HepG2 (cell line): ENCODE results near the gene PSMD1. TPM values are rescaled to one million over a fixed set of nuclear protein-coding genes. Genes with fewer than 3 reads are reported as not detected.

Source experiments
- ETV6 ChIP-seq: sonication (generic); formaldehyde crosslinking; conservative IDR thresholded peaks from 2 replicates; pipeline ENCODE4 v1.4.0; 2020; ENCODE audit warnings: missing genetic modification reagents
- HOXD1 ChIP-seq: sonication (generic); formaldehyde crosslinking; IDR thresholded peaks from 2 replicates; pipeline ENCODE4 v1.5.0; 2020; ENCODE audit warnings: missing genetic modification reagents
- MED8 ChIP-seq: sonication (generic); formaldehyde crosslinking; IDR thresholded peaks from 2 replicates; pipeline ENCODE4 v1.8.1; 2023; ENCODE audit warnings: mild to moderate bottlenecking, missing genetic modification reagents; ENCODE audit not compliant: insufficient replicate concordance
- MIXL1 ChIP-seq: IDR thresholded peaks from 2 replicates; pipeline ENCODE4 v1.6.1; 2016
- MLLT10 ChIP-seq: sonication (generic); formaldehyde crosslinking; IDR thresholded peaks from 2 replicates; pipeline ENCODE4 v1.4.0; 2020; ENCODE audit warnings: missing genetic modification reagents
- PHB2 ChIP-seq: fragments of 450-650 bp; IDR thresholded peaks from 2 replicates; pipeline ENCODE4 v1.6.1; 2018; ENCODE audit not compliant: partially characterized antibody
- REL ChIP-seq: sonication (generic); formaldehyde crosslinking; conservative IDR thresholded peaks from 2 replicates; pipeline ENCODE4 v1.8.0; 2022; ENCODE audit warnings: mild to moderate bottlenecking, missing genetic modification reagents, moderate library complexity
- SP140L ChIP-seq: sonication (generic); formaldehyde crosslinking; IDR thresholded peaks from 2 replicates; pipeline ENCODE4 v1.4.0; 2020; ENCODE audit warnings: missing genetic modification reagents, borderline replicate concordance
- ZKSCAN8 ChIP-seq: IDR thresholded peaks from 2 replicates; pipeline ENCODE4 v1.6.1; 2016; ENCODE audit warnings: borderline replicate concordance, missing genetic modification reagents, missing compliant biosample characterization
- ZNF782 ChIP-seq: sonication (generic); formaldehyde crosslinking; IDR thresholded peaks from 2 replicates; pipeline ENCODE4 v1.4.0; 2020; ENCODE audit warnings: missing genetic modification reagents, mild to moderate bottlenecking, borderline replicate concordance
- polyA plus RNA-seq, 8 experiments: library from polyadenylated mRNA; depleted of rRNA in 3 of 8; stranded (reverse) in 7 of 8; unstranded in 1 of 8; fragments of >200 nt; fragmentation: Illumina TruSeq in 4 of 8; extraction: Trizol in 4 of 8; gene quantifications; 2 replicates each; pipeline versions ENCODE4 v1.2.1 to v1.2.3, GENCODE V29; 2011 to 2016; ENCODE audit warnings: low read depth in 4 of 8, missing spikeins in 1 of 8, mixed read lengths in 1 of 8; ENCODE audit not compliant: insufficient read depth in 1 of 8
- total RNA-seq, 5 experiments: library from RNA; depleted of rRNA; stranded (reverse); fragments of >200 nt; fragmentation: Illumina TruSeq; extraction: Trizol; gene quantifications; 2 replicates each; pipeline ENCODE4 v1.2.3, GENCODE V29; 2016; ENCODE audit warnings: low read depth in 1 of 5
- TF ChIP-seq, protein P1 (sequence below), 2 experiments: sonication (generic) in 1 of 2; formaldehyde crosslinking in 1 of 2; IDR thresholded peaks; 2 replicates each; pipeline versions ENCODE4 v1.4.0 to v1.6.1; 2018 to 2020; ENCODE audit warnings: missing genetic modification reagents in 2 of 2, borderline replicate concordance in 1 of 2, low read depth in 1 of 2, mild to moderate bottlenecking in 1 of 2, missing biosample characterization in 1 of 2
- TF ChIP-seq, protein P2 (sequence below): sonication (generic); formaldehyde crosslinking; IDR thresholded peaks from 2 replicates; pipeline ENCODE4 v1.4.0; 2020; ENCODE audit warnings: missing genetic modification reagents, borderline replicate concordance
- TF ChIP-seq, protein P3 (sequence below): sonication (generic); formaldehyde crosslinking; IDR thresholded peaks from 2 replicates; pipeline ENCODE4 v1.5.0; 2020; ENCODE audit warnings: mild to moderate bottlenecking, missing genetic modification reagents, borderline replicate concordance
- TF ChIP-seq, protein P4 (sequence below): sonication (generic); formaldehyde crosslinking; IDR thresholded peaks from 2 replicates; pipeline ENCODE4 v1.4.0; 2020; ENCODE audit warnings: missing genetic modification reagents; ENCODE audit errors: not compliant biosample characterization

Gene PSMD1
- total and polyA plus RNA-seq, 2 of the 13 experiments (the other 11 are each of a cell fraction or from before 2014, with no cell fraction given): 136 to 191 TPM

DNA sequence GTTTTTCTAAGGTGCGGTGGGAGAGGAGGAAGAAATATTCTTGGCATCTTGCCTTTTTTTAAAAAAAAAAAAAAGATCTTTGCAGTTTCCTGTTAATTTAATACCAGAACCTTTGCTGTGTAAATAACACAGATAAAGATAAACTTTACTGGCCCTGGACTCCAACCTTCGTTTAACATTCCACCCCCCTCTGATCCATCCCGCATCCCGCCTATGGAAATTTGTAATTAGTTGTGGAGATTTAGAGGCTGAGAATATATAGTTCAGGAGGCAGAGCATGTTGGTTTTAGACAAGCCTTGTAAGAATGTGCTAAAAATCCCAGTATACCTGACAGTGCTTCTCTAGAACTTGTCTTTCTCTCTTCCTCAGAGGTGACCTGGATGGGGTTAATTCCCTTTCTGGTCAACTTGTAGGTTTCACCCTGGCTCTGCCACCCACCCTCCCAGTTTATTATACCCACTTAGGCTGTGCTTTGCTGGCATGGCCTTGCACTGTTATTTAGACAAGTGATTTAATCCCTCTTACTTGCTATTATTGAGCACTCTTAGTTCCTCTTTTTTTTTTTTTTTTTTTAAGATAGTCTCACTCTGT, 22.3 kb upstream of the PSMD1 start (continued):
- TF ChIP-seq, protein P1, sequence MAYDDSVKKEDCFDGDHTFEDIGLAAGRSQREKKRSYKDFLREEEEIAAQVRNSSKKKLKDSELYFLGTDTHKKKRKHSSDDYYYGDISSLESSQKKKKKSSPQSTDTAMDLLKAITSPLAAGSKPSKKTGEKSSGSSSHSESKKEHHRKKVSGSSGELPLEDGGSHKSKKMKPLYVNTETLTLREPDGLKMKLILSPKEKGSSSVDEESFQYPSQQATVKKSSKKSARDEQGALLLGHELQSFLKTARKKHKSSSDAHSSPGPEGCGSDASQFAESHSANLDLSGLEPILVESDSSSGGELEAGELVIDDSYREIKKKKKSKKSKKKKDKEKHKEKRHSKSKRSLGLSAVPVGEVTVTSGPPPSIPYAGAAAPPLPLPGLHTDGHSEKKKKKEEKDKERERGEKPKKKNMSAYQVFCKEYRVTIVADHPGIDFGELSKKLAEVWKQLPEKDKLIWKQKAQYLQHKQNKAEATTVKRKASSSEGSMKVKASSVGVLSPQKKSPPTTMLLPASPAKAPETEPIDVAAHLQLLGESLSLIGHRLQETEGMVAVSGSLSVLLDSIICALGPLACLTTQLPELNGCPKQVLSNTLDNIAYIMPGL (CRISPR knock-in tag; IDR thresholded peaks at IDR 0.05; ENCODE audit: borderline replicate concordance in 1 of 2, low read depth in 1 of 2): no peak
- TF ChIP-seq, protein P2, sequence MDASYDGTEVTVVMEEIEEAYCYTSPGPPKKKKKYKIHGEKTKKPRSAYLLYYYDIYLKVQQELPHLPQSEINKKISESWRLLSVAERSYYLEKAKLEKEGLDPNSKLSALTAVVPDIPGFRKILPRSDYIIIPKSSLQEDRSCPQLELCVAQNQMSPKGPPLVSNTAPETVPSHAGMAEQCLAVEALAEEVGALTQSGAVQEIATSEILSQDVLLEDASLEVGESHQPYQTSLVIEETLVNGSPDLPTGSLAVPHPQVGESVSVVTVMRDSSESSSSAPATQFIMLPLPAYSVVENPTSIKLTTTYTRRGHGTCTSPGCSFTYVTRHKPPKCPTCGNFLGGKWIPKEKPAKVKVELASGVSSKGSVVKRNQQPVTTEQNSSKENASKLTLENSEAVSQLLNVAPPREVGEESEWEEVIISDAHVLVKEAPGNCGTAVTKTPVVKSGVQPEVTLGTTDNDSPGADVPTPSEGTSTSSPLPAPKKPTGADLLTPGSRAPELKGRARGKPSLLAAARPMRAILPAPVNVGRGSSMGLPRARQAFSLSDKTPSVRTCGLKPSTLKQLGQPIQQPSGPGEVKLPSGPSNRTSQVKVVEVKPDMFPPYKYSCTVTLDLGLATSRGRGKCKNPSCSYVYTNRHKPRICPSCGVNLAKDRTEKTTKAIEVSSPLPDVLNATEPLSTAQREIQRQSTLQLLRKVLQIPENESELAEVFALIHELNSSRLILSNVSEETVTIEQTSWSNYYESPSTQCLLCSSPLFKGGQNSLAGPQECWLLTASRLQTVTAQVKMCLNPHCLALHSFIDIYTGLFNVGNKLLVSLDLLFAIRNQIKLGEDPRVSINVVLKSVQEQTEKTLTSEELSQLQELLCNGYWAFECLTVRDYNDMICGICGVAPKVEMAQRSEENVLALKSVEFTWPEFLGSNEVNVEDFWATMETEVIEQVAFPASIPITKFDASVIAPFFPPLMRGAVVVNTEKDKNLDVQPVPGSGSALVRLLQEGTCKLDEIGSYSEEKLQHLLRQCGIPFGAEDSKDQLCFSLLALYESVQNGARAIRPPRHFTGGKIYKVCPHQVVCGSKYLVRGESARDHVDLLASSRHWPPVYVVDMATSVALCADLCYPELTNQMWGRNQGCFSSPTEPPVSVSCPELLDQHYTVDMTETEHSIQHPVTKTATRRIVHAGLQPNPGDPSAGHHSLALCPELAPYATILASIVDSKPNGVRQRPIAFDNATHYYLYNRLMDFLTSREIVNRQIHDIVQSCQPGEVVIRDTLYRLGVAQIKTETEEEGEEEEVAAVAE (CRISPR knock-in tag): no peak
- TF ChIP-seq, protein P3, sequence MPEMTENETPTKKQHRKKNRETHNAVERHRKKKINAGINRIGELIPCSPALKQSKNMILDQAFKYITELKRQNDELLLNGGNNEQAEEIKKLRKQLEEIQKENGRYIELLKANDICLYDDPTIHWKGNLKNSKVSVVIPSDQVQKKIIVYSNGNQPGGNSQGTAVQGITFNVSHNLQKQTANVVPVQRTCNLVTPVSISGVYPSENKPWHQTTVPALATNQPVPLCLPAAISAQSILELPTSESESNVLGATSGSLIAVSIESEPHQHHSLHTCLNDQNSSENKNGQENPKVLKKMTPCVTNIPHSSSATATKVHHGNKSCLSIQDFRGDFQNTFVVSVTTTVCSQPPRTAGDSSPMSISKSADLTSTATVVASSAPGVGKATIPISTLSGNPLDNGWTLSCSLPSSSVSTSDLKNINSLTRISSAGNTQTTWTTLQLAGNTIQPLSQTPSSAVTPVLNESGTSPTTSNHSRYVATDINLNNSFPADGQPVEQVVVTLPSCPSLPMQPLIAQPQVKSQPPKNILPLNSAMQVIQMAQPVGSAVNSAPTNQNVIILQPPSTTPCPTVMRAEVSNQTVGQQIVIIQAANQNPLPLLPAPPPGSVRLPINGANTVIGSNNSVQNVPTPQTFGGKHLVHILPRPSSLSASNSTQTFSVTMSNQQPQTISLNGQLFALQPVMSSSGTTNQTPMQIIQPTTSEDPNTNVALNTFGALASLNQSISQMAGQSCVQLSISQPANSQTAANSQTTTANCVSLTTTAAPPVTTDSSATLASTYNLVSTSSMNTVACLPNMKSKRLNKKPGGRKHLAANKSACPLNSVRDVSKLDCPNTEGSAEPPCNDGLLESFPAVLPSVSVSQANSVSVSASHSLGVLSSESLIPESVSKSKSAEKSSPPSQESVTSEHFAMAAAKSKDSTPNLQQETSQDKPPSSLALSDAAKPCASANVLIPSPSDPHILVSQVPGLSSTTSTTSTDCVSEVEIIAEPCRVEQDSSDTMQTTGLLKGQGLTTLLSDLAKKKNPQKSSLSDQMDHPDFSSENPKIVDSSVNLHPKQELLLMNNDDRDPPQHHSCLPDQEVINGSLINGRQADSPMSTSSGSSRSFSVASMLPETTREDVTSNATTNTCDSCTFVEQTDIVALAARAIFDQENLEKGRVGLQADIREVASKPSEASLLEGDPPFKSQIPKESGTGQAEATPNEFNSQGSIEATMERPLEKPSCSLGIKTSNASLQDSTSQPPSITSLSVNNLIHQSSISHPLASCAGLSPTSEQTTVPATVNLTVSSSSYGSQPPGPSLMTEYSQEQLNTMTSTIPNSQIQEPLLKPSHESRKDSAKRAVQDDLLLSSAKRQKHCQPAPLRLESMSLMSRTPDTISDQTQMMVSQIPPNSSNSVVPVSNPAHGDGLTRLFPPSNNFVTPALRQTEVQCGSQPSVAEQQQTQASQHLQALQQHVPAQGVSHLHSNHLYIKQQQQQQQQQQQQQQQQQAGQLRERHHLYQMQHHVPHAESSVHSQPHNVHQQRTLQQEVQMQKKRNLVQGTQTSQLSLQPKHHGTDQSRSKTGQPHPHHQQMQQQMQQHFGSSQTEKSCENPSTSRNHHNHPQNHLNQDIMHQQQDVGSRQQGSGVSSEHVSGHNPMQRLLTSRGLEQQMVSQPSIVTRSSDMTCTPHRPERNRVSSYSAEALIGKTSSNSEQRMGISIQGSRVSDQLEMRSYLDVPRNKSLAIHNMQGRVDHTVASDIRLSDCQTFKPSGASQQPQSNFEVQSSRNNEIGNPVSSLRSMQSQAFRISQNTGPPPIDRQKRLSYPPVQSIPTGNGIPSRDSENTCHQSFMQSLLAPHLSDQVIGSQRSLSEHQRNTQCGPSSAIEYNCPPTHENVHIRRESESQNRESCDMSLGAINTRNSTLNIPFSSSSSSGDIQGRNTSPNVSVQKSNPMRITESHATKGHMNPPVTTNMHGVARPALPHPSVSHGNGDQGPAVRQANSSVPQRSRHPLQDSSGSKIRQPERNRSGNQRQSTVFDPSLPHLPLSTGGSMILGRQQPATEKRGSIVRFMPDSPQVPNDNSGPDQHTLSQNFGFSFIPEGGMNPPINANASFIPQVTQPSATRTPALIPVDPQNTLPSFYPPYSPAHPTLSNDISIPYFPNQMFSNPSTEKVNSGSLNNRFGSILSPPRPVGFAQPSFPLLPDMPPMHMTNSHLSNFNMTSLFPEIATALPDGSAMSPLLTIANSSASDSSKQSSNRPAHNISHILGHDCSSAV (CRISPR knock-in tag): no peak
- no peak for TF ChIP-seq ETV6
- no peak for TF ChIP-seq SP140L (CRISPR knock-in tag)
- TF ChIP-seq MED8 (CRISPR knock-in tag): no peak
- TF ChIP-seq REL (CRISPR knock-in tag): no peak
- no peak for TF ChIP-seq MLLT10 (CRISPR knock-in tag)
- no peak for TF ChIP-seq PHB2
- TF ChIP-seq, protein P4, sequence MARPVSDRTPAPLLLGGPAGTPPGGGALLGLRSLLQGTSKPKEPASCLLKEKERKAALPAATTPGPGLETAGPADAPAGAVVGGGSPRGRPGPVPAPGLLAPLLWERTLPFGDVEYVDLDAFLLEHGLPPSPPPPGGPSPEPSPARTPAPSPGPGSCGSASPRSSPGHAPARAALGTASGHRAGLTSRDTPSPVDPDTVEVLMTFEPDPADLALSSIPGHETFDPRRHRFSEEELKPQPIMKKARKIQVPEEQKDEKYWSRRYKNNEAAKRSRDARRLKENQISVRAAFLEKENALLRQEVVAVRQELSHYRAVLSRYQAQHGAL: no peak
- no peak for TF ChIP-seq ZKSCAN8 (CRISPR knock-in tag)
- TF ChIP-seq HOXD1 (CRISPR knock-in tag): no peak
- 0 out of 2 replicates have a peak, but pooled peaks have one; percentile 30 for TF ChIP-seq MIXL1
- no peak for TF ChIP-seq ZNF782 (CRISPR knock-in tag)
